OCI-LY3 (cell line): ENCODE results near the gene ARMC6.
"Not testable (repeated sequence)": the region's sequence is repeated elsewhere in the genome, so short reads cannot be mapped to it uniquely, and the experiment has no call there.

Source experiments
- H2AFZ ChIP-seq: fragments of 200-600, 300-600 bp; shearing (Covaris generic); 2 replicates; pipeline ENCODE4 v1.6.0; 2014; ENCODE audit warnings: antibody characterized with exemption, low read depth, low read length
- H3K27ac ChIP-seq: fragments of 200-600, 300-600 bp; sonication (generic); 2 replicates; pipeline ENCODE4 v1.5.1; 2014; ENCODE audit warnings: mild to moderate bottlenecking, low read length, moderate library complexity, mixed read lengths
- H3K27me3 ChIP-seq: fragments of 200-600, 300-600 bp; sonication (generic); 2 replicates; pipeline ENCODE4 v1.6.1; 2014; ENCODE audit warnings: low read depth, low read length, mixed read lengths
- H3K36me3 ChIP-seq: fragments of 200-600, 300-600 bp; sonication (generic); replicated peaks from 2 replicates; pipeline ENCODE3; 2014; ENCODE audit warnings: low read depth, low read length, mixed read lengths
- H3K4me1 ChIP-seq: fragments of 300-600, 200-600 bp; sonication (generic); 2 replicates; pipeline ENCODE4 v1.6.1; 2014; ENCODE audit warnings: low read length, mixed read lengths
- H3K4me2 ChIP-seq: fragments of 200-600, 300-600 bp; sonication (generic); 2 replicates; pipeline ENCODE4 v1.6.1; 2014; ENCODE audit warnings: low read length, mixed read lengths
- H3K4me3 ChIP-seq: fragments of 300-600, 200-600 bp; sonication (generic); 2 replicates; pipeline ENCODE4 v1.5.1; 2014; ENCODE audit warnings: antibody characterized with exemption, mild to moderate bottlenecking, low read length, moderate library complexity
- H3K79me2 ChIP-seq: fragments of 300-600, 200-600 bp; shearing (Covaris generic); 2 replicates; pipeline ENCODE4 v1.6.1; 2014; ENCODE audit warnings: mild to moderate bottlenecking, low read length, mixed read lengths
- H3K9ac ChIP-seq: fragments of 300-600, 200-600 bp; shearing (Covaris generic); 2 replicates; pipeline ENCODE4 v1.6.0; 2014; ENCODE audit warnings: mild to moderate bottlenecking, low read length, moderate library complexity
- H3K9me3 ChIP-seq: fragments of 200-600, 300-600 bp; shearing (Covaris generic); 2 replicates; pipeline ENCODE4 v1.6.1; 2014; ENCODE audit warnings: low read length, mixed read lengths; ENCODE audit not compliant: insufficient read depth
- H4K20me1 ChIP-seq: fragments of 200-600, 300-600 bp; sonication (generic); 2 replicates; pipeline ENCODE4 v1.6.1; 2016; ENCODE audit warnings: low read length, mixed read lengths; ENCODE audit not compliant: insufficient read depth
- CTCF ChIP-seq: fragments of 200-600, 300-600 bp; sonication (generic); IDR thresholded peaks from 2 replicates; pipeline ENCODE4 v1.5.1; 2014; ENCODE audit warnings: antibody characterized with exemption, low read length, low read depth
- EZH2phosphoT487 ChIP-seq: fragments of 200-600 bp; shearing (Covaris generic); IDR thresholded peaks from 2 replicates; pipeline ENCODE4 v1.6.1; 2018; ENCODE audit warnings: antibody characterized with exemption, mixed run types, low read depth

The ARMC6 gene

GRCh38 chr19:19021115-19021514, 12.3 kb upstream of the ARMC6 start:
- no peak overlapping the region for H3K27ac ChIP-seq
- H2AFZ ChIP-seq, result no peak overlapping the region

DNA sequence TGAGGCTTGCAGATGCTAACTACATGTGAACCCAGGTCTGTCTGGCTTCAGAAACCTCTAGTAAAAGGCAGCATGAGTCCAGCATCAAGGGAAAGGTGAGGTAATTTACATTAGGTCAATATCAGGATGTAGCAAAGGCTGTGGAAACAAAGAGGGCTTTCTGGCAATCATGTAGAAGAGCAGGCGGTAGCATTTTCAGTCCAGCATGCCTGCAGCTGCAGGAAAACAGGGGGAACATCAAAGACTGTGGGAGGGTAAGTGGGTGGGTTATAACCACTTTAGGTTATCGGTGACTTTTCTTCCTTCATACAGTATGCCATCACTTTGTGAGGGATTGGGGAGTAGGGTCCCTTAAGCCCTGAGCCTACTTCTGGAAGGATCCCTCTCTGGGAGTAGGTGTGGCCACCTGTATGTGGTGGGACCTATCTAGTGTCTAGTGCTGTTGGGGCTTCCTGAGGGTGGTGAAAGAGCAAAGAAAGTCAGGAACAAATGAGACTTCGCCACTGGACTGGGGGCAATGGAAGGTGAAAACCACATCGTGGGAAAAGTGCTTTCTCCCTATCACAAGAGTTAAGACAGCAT, 10.9 kb upstream of the ARMC6 start:
- no peaks in the 10 kb centered on the region for H3K9me3 ChIP-seq
- peaks cover 53% of the 10 kb centered on the region for H4K20me1 ChIP-seq
- TF ChIP-seq EZH2phosphoT487, result no peak
- TF ChIP-seq CTCF, result no peak
- no peak overlapping the region for H3K27ac ChIP-seq
- no peaks in the 10 kb centered on the region for H3K4me1 ChIP-seq
- H3K79me2 ChIP-seq, result peaks cover 92% of the 10 kb centered on the region
- H2AFZ ChIP-seq, result no peak overlapping the region
- peaks cover 73% of the 10 kb centered on the region for H3K36me3 ChIP-seq
- no peak overlapping the region for H3K4me2 ChIP-seq
- no peak overlapping the region for H3K4me3 ChIP-seq
- H3K27me3 ChIP-seq, result no peaks in the 10 kb centered on the region
- no peak overlapping the region for H3K9ac ChIP-seq

More at GRCh38 chr19:19021115-19021514, 12.3 kb upstream of the ARMC6 start:
- H3K27me3 ChIP-seq, result no peaks in the 10 kb centered on the region
- H3K4me1 ChIP-seq, result no peaks in the 10 kb centered on the region
- no peak overlapping the region for H3K4me2 ChIP-seq
- peaks cover 72% of the 10 kb centered on the region for H3K36me3 ChIP-seq
- peaks cover 92% of the 10 kb centered on the region for H3K79me2 ChIP-seq
- H3K9me3 ChIP-seq, result no peaks in the 10 kb centered on the region
- TF ChIP-seq CTCF (no peak), EZH2phosphoT487 (no peak)
- H3K4me3 ChIP-seq, result no peak overlapping the region
- H3K9ac ChIP-seq, result no peak overlapping the region
- peaks cover 47% of the 10 kb centered on the region for H4K20me1 ChIP-seq

DNA sequence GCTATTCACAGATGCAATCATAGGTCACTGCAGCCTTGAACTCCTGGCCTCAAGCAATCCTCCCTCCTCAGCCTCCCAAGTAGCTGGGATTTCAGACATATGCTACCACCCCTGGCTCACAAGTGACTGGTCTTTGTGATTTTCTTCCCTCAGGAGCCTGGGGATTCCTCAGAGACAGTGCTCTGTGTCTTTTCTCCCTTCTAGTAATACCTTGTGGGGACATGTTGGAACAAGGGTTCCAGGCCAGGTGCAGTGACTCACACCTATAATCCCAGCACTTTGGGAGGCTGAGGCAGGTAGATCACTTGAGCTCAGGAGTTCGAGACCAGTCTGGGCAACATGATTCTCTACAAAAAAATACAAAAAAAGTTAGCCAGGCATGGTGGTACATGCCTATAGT, 10.0 kb upstream of the ARMC6 start:
- not testable (repeated sequence) for H3K4me2 ChIP-seq, H3K27ac ChIP-seq, H2AFZ ChIP-seq, H3K9ac ChIP-seq, H3K9me3 ChIP-seq, H3K4me1 ChIP-seq, H3K4me3 ChIP-seq, H3K27me3 ChIP-seq
- H4K20me1 ChIP-seq, result peaks cover 57% of the 10 kb centered on the region
- peaks cover 93% of the 10 kb centered on the region for H3K79me2 ChIP-seq
- peaks cover 74% of the 10 kb centered on the region for H3K36me3 ChIP-seq

DNA sequence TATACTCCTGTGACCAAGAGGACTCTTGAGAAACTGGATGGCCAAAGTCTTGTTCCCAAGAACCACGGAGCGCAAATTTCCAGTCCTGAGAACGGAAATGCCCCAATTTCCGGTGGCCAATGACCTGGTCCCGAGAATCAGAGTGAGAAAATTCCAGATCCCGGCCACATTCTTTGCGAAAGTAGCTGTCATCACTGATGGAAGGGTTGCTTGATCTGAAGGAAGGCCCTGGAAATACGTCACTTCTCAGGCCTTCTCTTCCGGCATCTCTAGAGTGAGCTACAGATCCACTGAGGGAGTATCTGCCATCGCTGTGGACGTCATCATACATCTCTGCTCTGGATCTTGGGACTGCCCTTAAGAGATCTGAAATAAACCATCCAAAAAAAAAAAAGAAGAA, 7.5 kb upstream of the ARMC6 start:
- Histone ChIP-seq H3K4me3 (no peak overlapping the region), H3K4me1 (no peaks in the 10 kb centered on the region), H3K9ac (no peak overlapping the region), H3K9me3 (no peaks in the 10 kb centered on the region), H3K27me3 (no peaks in the 10 kb centered on the region), H2AFZ (no peak overlapping the region), H4K20me1 (peaks cover 57% of the 10 kb centered on the region), H3K4me2 (no peak overlapping the region), H3K79me2 (peaks cover 94% of the 10 kb centered on the region), H3K27ac (no peak overlapping the region), H3K36me3 (peaks cover 76% of the 10 kb centered on the region)
- no peak for TF ChIP-seq CTCF
- TF ChIP-seq EZH2phosphoT487, result no peak
